ENCODE measurements around the gene BEGAIN. TPM values are rescaled to one million over a fixed set of nuclear protein-coding genes. Genes with fewer than 3 reads are reported as not detected.
A peak's percentile ranks its signal among the peaks of the same experiment; 100 is the strongest.

Gene BEGAIN
- total RNA-seq, 3 donors from 2014 or later, result 0.64 to 4.1 (median 2.0) TPM

DNA sequence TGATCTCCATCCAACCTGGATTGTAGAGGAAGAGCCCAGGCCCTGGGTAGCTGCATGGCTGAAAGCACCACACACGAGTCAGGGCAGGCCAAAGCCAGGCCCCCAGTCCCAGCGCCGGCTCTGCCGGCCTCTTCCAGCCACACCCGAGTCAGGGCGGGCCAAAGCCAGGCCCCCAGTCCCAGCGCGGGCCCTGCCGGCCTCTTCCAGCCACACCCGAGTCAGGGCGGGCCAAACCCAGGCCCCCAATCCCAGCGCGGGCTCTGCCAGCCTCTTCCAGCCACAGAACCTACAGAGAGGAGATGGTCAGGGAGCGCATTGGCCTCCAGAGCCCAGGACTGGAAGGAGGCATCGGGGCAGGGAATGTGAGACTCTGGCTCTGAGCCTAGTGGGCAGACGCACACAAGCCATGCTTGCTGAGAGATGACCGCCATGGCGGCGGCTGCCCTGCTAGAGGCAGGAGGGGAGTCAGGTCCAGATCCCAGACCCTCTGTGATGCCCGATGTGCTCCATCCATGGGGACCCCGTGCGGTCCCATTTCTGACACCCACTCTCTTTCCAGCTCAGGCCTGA, 30.2 kb downstream of the BEGAIN start:
- TF ChIP-seq POLR2A (IDR thresholded peaks at IDR 0.05) (no peak), POLR2AphosphoS5 (IDR thresholded peaks at IDR 0.05) (no peak)
- TF ChIP-seq, protein P1, sequence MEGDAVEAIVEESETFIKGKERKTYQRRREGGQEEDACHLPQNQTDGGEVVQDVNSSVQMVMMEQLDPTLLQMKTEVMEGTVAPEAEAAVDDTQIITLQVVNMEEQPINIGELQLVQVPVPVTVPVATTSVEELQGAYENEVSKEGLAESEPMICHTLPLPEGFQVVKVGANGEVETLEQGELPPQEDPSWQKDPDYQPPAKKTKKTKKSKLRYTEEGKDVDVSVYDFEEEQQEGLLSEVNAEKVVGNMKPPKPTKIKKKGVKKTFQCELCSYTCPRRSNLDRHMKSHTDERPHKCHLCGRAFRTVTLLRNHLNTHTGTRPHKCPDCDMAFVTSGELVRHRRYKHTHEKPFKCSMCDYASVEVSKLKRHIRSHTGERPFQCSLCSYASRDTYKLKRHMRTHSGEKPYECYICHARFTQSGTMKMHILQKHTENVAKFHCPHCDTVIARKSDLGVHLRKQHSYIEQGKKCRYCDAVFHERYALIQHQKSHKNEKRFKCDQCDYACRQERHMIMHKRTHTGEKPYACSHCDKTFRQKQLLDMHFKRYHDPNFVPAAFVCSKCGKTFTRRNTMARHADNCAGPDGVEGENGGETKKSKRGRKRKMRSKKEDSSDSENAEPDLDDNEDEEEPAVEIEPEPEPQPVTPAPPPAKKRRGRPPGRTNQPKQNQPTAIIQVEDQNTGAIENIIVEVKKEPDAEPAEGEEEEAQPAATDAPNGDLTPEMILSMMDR (IDR thresholded peaks at IDR 0.05), result no peak
- intact Hi-C loops (cut with DNase I; ENCODE audit: low total_unique reads), result no loop called here
- Histone ChIP-seq H3K36me3 (no peaks in the 10 kb centered on the region), H3K4me3 (no peak overlapping the region), H3K4me1 (no peaks in the 10 kb centered on the region), H3K27ac (no peak overlapping the region), H3K27me3 (no peaks in the 10 kb centered on the region), H3K9me3 (no peaks in the 10 kb centered on the region)
- no peak for DNase-seq (ENCODE audit: low spot score in 2 of 2)

DNA sequence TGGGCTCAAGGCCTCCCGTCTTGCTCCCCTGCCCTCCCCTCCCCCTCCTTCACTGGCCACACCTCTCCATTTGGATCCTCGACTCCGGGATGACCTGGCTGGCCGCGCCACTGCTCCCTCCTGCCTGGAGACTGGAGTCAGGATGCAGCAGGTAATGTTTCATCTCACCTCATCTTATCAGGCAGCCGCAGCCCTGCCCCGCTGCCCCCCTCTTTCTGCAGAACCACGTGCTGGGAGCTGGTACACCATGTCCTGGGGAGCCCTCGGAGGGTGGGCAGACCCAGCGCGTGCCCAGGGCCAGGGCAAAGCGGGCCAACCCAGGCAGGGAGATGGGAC, 31.1 kb downstream of the BEGAIN start:
- Histone ChIP-seq H3K27ac (no peak overlapping the region), H3K36me3 (no peaks in the 10 kb centered on the region), H3K9me3 (no peaks in the 10 kb centered on the region), H3K4me3 (no peak overlapping the region), H3K27me3 (no peaks in the 10 kb centered on the region), H3K4me1 (no peaks in the 10 kb centered on the region)
- intact Hi-C loops (cut with DNase I; ENCODE audit: low total_unique reads), result no loop called here
- no peak for TF ChIP-seq POLR2A (IDR thresholded peaks at IDR 0.05)
- TF ChIP-seq POLR2AphosphoS5 (IDR thresholded peaks at IDR 0.05), result no peak
- TF ChIP-seq, protein P1 (IDR thresholded peaks at IDR 0.05), result no peak
- no peak for DNase-seq (ENCODE audit: low spot score in 2 of 2)

DNA sequence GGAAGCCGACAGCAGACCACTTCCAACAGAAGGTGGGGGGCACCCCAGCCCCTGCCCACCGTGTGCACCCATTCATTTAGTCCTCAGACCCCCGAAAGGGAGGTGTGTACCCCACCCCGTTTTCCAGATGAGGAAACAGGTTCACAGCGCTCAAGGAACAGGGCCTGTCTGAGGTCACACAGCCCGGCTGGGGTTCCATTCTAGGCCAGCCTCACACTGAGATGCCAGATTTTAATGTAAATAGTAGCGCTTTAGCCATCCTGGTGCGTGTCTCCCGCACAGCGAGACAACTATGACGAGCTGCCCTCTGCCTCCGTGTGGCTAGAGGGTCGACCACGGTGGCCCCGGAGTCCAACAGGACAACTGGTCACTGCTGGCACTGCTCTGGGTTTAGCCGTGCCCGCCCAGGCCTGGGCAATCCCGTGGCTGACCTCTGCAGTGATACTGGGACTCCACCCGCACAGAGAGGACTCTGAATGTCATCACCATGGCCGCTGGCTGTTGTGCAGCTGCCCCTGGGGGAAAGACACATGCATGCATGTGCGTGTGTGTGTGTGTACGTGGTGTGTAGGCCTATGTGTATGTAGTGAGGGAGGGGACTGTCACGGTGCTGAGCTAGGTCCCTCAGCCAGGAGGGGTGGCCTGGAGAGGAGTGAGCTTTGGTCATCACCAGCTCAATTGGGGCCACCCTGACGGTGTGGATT, 31.6 kb downstream of the BEGAIN start:
- no peaks in the 10 kb centered on the region for H3K9me3 ChIP-seq
- TF ChIP-seq POLR2A (IDR thresholded peaks at IDR 0.05) (no peak), POLR2AphosphoS5 (IDR thresholded peaks at IDR 0.05) (no peak)
- TF ChIP-seq, protein P1 (IDR thresholded peaks at IDR 0.05), result no peak
- intact Hi-C loops (cut with DNase I; ENCODE audit: low total_unique reads), result no loop called here
- no peaks in the 10 kb centered on the region for H3K36me3 ChIP-seq
- H3K27ac ChIP-seq, result no peak overlapping the region
- H3K4me1 ChIP-seq, result no peaks in the 10 kb centered on the region
- no peak for DNase-seq (ENCODE audit: low spot score in 2 of 2)
- H3K27me3 ChIP-seq, result no peaks in the 10 kb centered on the region
- H3K4me3 ChIP-seq, result no peak overlapping the region

DNA sequence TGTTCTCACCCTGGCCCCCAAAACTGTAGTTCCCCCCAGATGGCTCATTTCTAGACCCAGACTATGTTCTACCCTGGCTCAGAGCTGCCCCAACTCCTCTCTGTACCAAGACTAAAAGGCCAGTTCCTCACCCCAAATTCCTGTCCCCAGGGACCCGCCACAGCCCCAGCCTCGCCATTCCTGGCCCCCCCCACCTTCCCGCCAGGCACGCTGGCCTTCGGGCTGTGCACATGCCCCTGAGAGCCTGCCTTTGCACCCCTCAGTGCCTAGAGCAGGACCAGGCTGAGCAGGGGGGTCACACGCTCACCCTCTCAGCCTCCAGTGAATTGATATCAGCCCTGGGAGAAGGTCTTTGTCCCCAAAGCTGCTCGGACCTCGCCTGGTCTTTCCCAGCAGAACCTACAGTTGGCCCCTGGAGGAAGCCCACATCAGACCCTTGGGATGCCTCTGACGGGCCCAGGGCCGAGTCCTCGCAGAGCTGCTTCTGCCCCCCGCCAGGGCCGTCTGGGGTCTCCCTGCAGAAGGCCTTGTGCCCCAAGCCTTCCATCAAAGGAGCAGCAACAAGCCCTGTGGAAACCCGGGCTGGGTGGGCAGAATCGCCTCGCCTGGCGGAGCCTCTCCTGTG, 32.4 kb downstream of the BEGAIN start:
- Histone ChIP-seq H3K4me3 (no peak overlapping the region), H3K36me3 (no peaks in the 10 kb centered on the region), H3K27ac (peak overlapping the region in 1 of 2 donors; percentile 14), H3K4me1 (no peaks in the 10 kb centered on the region), H3K27me3 (no peaks in the 10 kb centered on the region), H3K9me3 (no peaks in the 10 kb centered on the region)
- no peak for TF ChIP-seq POLR2AphosphoS5 (IDR thresholded peaks at IDR 0.05)
- TF ChIP-seq, protein P1 (IDR thresholded peaks at IDR 0.05), result no peak
- TF ChIP-seq POLR2A (IDR thresholded peaks at IDR 0.05), result no peak
- no peak for DNase-seq (ENCODE audit: low spot score in 2 of 2)
- intact Hi-C loops (cut with DNase I; ENCODE audit: low total_unique reads), result no loop called here

DNA sequence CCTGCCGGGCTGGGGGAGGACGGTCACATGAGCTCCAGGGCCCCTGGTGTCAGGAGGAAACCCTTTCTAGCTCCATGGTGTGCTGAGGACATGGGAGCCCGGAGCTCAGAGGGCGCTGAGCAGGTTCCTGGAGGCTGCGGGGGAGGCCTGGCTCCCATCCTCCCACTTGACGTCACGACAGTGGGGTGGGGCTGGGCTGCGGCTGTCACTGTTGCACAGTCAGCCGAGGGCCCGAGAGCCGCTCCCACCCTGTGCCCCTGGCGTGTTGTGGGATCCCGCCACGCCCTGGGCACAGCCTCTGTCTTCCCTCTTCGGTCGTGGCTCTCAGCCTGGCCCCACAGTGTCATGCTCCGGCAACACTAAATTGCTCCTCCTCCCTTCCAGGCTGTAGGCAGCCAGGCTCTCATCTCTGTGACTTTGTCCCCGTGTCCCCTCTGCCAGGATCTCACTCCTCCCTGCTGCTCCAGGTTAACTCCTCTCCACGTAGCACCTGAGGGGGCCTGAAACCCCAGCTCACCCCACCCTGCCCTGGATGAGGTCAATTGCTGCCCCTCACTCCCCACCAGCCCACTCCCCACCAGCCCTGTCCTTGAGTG, 33.0 kb downstream of the BEGAIN start:
- intact Hi-C loops (cut with DNase I; ENCODE audit: low total_unique reads), result no loop called here
- H3K27me3 ChIP-seq, result no peaks in the 10 kb centered on the region
- peak overlapping the region in 1 of 3 donors; percentile 51 for H3K4me3 ChIP-seq
- H3K4me1 ChIP-seq, result no peaks in the 10 kb centered on the region
- no peaks in the 10 kb centered on the region for H3K9me3 ChIP-seq
- TF ChIP-seq, protein P1 (IDR thresholded peaks at IDR 0.05), result no peak
- TF ChIP-seq POLR2A (IDR thresholded peaks at IDR 0.05) (no peak), POLR2AphosphoS5 (IDR thresholded peaks at IDR 0.05) (no peak)
- DNase-seq (ENCODE audit: low spot score in 2 of 2), result no peak
- peak overlapping the region in 1 of 2 donors; percentile 14 for H3K27ac ChIP-seq
- H3K36me3 ChIP-seq, result no peaks in the 10 kb centered on the region

Data from breast epithelium (tissue), 4 donors.